Stomach smooth muscle (tissue), 2 donors: ENCODE data around the gene LRMDA.

Experiments used
- H3K27ac ChIP-seq: one replicate; pipeline ENCODE4 v1.7.0; 2013; ENCODE audit warnings: mild to moderate bottlenecking, low read length, inconsistent platforms
- H3K27me3 ChIP-seq, 2 donors: one replicate each; pipeline ENCODE4 v1.7.0; 2013; ENCODE audit warnings: low read length in 2 of 2; ENCODE audit not compliant: insufficient read depth in 2 of 2, control insufficient read depth in 1 of 2
- H3K36me3 ChIP-seq, 2 donors: one replicate each; pipeline ENCODE4 v1.7.0; 2013; ENCODE audit warnings: low read length in 2 of 2; ENCODE audit not compliant: control insufficient read depth in 2 of 2, insufficient read depth in 2 of 2
- H3K4me1 ChIP-seq: one replicate; pipeline ENCODE4 v1.7.0; 2013; ENCODE audit warnings: low read length; ENCODE audit not compliant: control insufficient read depth, insufficient read depth
- H3K4me3 ChIP-seq, 2 donors: one replicate each; pipeline ENCODE4 v1.7.0; 2013; ENCODE audit warnings: low read length in 2 of 2
- H3K9ac ChIP-seq, 2 donors: one replicate each; pipeline ENCODE4 v1.7.0; 2013; ENCODE audit warnings: low read length in 2 of 2, mild to moderate bottlenecking in 1 of 2
- H3K9me3 ChIP-seq, 2 donors: one replicate each; pipeline ENCODE4 v1.7.0; 2013; ENCODE audit warnings: low read length in 2 of 2; ENCODE audit not compliant: control insufficient read depth in 2 of 2
- donor health status: healthy.
- donor health status: Pancreatic carcinoma.

The LRMDA gene

GRCh38 chr10:76287856-76288255 lies 856.4 kb downstream of the LRMDA start:
- H3K9ac ChIP-seq = no peak overlapping the region
- no peaks in the 10 kb centered on the region for H3K9me3 ChIP-seq
- H3K36me3 ChIP-seq = no peaks in the 10 kb centered on the region
- H3K27ac ChIP-seq = no peak overlapping the region
- H3K27me3 ChIP-seq = no peaks in the 10 kb centered on the region
- peaks cover 3% of the 10 kb centered on the region for H3K4me1 ChIP-seq
- H3K4me3 ChIP-seq = no peak overlapping the region

GRCh38 chr10:76291175-76291574 lies 859.8 kb downstream of the LRMDA start:
- H3K27ac ChIP-seq = no peak overlapping the region
- H3K27me3 ChIP-seq = no peaks in the 10 kb centered on the region
- no peaks in the 10 kb centered on the region for H3K36me3 ChIP-seq
- no peak overlapping the region for H3K9ac ChIP-seq
- H3K9me3 ChIP-seq = no peaks in the 10 kb centered on the region
- H3K4me3 ChIP-seq = no peak overlapping the region
- peaks cover 3% of the 10 kb centered on the region for H3K4me1 ChIP-seq

GRCh38 chr10:76291885-76292284 lies 860.5 kb downstream of the LRMDA start:
- Histone ChIP-seq H3K9me3 (no peaks in the 10 kb centered on the region), H3K4me3 (no peak overlapping the region), H3K27ac (no peak overlapping the region), H3K36me3 (no peaks in the 10 kb centered on the region), H3K9ac (no peak overlapping the region), H3K4me1 (peaks cover 3% of the 10 kb centered on the region), H3K27me3 (no peaks in the 10 kb centered on the region)

GRCh38 chr10:76296957-76297356 lies 865.5 kb downstream of the LRMDA start:
- Histone ChIP-seq H3K4me1 (no peaks in the 10 kb centered on the region), H3K9me3 (no peaks in the 10 kb centered on the region), H3K9ac (no peak overlapping the region), H3K27me3 (no peaks in the 10 kb centered on the region), H3K27ac (no peak overlapping the region), H3K36me3 (no peaks in the 10 kb centered on the region), H3K4me3 (no peak overlapping the region)

GRCh38 chr10:76297358-76297757 lies 865.9 kb downstream of the LRMDA start:
- no peak overlapping the region for H3K27ac ChIP-seq
- no peaks in the 10 kb centered on the region for H3K27me3 ChIP-seq
- no peaks in the 10 kb centered on the region for H3K36me3 ChIP-seq
- H3K4me1 ChIP-seq = no peaks in the 10 kb centered on the region
- H3K9me3 ChIP-seq = no peaks in the 10 kb centered on the region
- H3K4me3 ChIP-seq = no peak overlapping the region
- H3K9ac ChIP-seq = no peak overlapping the region

GRCh38 chr10:76297780-76298281 lies 866.4 kb downstream of the LRMDA start:
- Histone ChIP-seq H3K9me3 (no peaks in the 10 kb centered on the region), H3K27ac (no peak overlapping the region), H3K4me3 (no peak overlapping the region), H3K4me1 (no peaks in the 10 kb centered on the region), H3K27me3 (no peaks in the 10 kb centered on the region), H3K36me3 (no peaks in the 10 kb centered on the region), H3K9ac (no peak overlapping the region)

GRCh38 chr10:76298329-76298728 lies 866.9 kb downstream of the LRMDA start:
- H3K36me3 ChIP-seq = no peaks in the 10 kb centered on the region
- H3K27me3 ChIP-seq = no peaks in the 10 kb centered on the region
- H3K4me1 ChIP-seq = no peaks in the 10 kb centered on the region
- H3K9me3 ChIP-seq = no peaks in the 10 kb centered on the region
- H3K4me3 ChIP-seq = no peak overlapping the region
- no peak overlapping the region for H3K27ac ChIP-seq
- H3K9ac ChIP-seq = no peak overlapping the region

GRCh38 chr10:76299501-76299900 lies 868.1 kb downstream of the LRMDA start:
- Histone ChIP-seq H3K4me1 (no peaks in the 10 kb centered on the region), H3K27ac (no peak overlapping the region), H3K9ac (no peak overlapping the region), H3K36me3 (no peaks in the 10 kb centered on the region), H3K27me3 (no peaks in the 10 kb centered on the region), H3K4me3 (no peak overlapping the region), H3K9me3 (no peaks in the 10 kb centered on the region)

- no peak overlapping the region for H3K4me3 ChIP-seq
- no peak overlapping the region for H3K9ac ChIP-seq
- no peaks in the 10 kb centered on the region for H3K36me3 ChIP-seq
- no peaks in the 10 kb centered on the region for H3K27me3 ChIP-seq
- no peaks in the 10 kb centered on the region for H3K4me1 ChIP-seq
- H3K9me3 ChIP-seq = no peaks in the 10 kb centered on the region
- no peak overlapping the region for H3K27ac ChIP-seq
These were observed 869.8 kb downstream of the LRMDA start for GRCh38 chr10:76301211-76301610.

GRCh38 chr10:76301950-76302349 lies 870.5 kb downstream of the LRMDA start:
- Histone ChIP-seq H3K4me1 (no peaks in the 10 kb centered on the region), H3K27ac (no peak overlapping the region), H3K9me3 (no peaks in the 10 kb centered on the region), H3K27me3 (no peaks in the 10 kb centered on the region), H3K9ac (no peak overlapping the region), H3K36me3 (no peaks in the 10 kb centered on the region), H3K4me3 (no peak overlapping the region)

GRCh38 chr10:76302481-76302880 lies 871.1 kb downstream of the LRMDA start:
- no peaks in the 10 kb centered on the region for H3K36me3 ChIP-seq
- H3K4me3 ChIP-seq = no peak overlapping the region
- no peaks in the 10 kb centered on the region for H3K27me3 ChIP-seq
- no peak overlapping the region for H3K27ac ChIP-seq
- no peaks in the 10 kb centered on the region for H3K4me1 ChIP-seq
- H3K9me3 ChIP-seq = no peaks in the 10 kb centered on the region
- H3K9ac ChIP-seq = no peak overlapping the region
